ENCODE data around the gene MID1IP1.

DNA sequence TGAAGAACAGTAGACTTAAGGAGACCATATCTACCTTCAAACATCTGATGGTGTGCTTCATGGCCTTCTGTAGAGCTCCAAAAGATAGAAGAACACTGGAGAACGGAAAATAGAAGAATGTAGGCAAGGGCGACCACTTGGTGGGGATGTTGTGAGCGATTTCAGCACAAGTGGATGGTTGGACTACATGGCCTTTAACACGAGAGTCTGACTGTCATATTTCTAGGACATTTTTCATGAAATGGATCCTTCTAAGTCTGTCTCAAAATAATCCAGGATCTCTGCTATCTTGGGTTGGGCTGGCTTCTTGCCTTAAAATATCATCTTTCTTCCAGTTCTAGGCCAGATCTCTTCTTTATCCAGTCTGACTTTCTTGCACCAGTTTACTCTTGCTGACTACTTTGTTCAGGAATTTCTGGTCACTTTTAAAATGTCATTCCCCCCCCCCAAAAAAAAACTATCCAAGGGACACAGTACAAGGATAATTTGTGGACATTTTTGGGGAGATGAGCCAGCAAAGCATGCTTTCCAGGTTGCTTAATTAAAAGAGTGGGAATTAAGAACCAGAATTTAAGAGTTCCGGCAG is 1.2 kb upstream of the MID1IP1 start:
- TF ChIP-seq POLR2A (IDR thresholded peaks at IDR 0.05) (no peak), POLR2AphosphoS5 (IDR thresholded peaks at IDR 0.05) (no peak), EP300 (IDR thresholded peaks at IDR 0.05) (no peak)
- TF ChIP-seq, protein P1, sequence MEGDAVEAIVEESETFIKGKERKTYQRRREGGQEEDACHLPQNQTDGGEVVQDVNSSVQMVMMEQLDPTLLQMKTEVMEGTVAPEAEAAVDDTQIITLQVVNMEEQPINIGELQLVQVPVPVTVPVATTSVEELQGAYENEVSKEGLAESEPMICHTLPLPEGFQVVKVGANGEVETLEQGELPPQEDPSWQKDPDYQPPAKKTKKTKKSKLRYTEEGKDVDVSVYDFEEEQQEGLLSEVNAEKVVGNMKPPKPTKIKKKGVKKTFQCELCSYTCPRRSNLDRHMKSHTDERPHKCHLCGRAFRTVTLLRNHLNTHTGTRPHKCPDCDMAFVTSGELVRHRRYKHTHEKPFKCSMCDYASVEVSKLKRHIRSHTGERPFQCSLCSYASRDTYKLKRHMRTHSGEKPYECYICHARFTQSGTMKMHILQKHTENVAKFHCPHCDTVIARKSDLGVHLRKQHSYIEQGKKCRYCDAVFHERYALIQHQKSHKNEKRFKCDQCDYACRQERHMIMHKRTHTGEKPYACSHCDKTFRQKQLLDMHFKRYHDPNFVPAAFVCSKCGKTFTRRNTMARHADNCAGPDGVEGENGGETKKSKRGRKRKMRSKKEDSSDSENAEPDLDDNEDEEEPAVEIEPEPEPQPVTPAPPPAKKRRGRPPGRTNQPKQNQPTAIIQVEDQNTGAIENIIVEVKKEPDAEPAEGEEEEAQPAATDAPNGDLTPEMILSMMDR (IDR thresholded peaks at IDR 0.05), result no peak
